GM23248 (cell line): ENCODE results near the gene RAB14.

Experiments used
- EZH2 ChIP-seq: fragments of 200-600 bp; sonication (generic); IDR thresholded peaks from 2 replicates; pipeline ENCODE4 v1.6.1; 2018; ENCODE audit warnings: antibody characterized with exemption, mild to moderate bottlenecking; ENCODE audit not compliant: insufficient read depth, poor library complexity, severe bottlenecking
- EZH2phosphoT487 ChIP-seq: fragments of 200-600 bp; sonication (generic); IDR thresholded peaks from 2 replicates; pipeline ENCODE4 v1.6.1; 2018; ENCODE audit warnings: antibody characterized with exemption, moderate library complexity, mild to moderate bottlenecking, low read depth; ENCODE audit not compliant: insufficient read depth

- TF ChIP-seq EZH2 (no peak), EZH2phosphoT487 (no peak)
These were observed 11.6 kb upstream of the RAB14 start for GRCh38 chr9:121213136-121213806.
